Measurements from ENCODE around the gene NKX6-2. TPM values are rescaled to one million over a fixed set of nuclear protein-coding genes. Genes with fewer than 3 reads are reported as not detected.

Gene NKX6-2
- polyA plus RNA-seq, 3 donors from 2014 or later, result not detected

DNA sequence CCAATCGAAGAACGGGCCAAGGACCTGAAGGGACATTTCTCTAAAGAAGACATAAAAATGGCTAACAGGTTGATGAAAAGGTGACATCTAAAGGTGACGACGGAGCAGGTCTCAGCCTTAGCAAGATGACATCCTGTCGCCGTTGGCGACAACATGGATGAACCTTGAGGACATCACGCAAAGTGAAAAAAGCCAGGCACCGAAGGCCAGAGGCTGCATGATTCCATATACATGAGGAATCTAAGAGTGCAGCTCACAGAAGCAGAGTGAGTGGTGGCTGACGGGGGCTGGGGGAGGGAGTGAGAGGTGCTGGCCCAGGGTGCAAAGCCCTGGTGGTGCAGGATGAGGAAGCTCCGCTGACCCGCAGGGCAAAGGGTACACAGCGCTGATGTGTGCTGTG is 34.1 kb upstream of the NKX6-2 start:
- no peak overlapping the region for H3K4me3 Mint-ChIP-seq
- H3K4me1 Mint-ChIP-seq, result no peaks in the 10 kb centered on the region
- no peak overlapping the region for H3K27ac Mint-ChIP-seq
- peaks cover 0 to 2% (median 0%) of the 10 kb centered on the region in 3 donors for H3K27me3 Mint-ChIP-seq (ENCODE audit: low read depth in 3 of 3)
- no peaks in the 10 kb centered on the region for H3K9me3 Mint-ChIP-seq
- H3K36me3 Mint-ChIP-seq, result no peaks in the 10 kb centered on the region
- no peak for DNase-seq

DNA sequence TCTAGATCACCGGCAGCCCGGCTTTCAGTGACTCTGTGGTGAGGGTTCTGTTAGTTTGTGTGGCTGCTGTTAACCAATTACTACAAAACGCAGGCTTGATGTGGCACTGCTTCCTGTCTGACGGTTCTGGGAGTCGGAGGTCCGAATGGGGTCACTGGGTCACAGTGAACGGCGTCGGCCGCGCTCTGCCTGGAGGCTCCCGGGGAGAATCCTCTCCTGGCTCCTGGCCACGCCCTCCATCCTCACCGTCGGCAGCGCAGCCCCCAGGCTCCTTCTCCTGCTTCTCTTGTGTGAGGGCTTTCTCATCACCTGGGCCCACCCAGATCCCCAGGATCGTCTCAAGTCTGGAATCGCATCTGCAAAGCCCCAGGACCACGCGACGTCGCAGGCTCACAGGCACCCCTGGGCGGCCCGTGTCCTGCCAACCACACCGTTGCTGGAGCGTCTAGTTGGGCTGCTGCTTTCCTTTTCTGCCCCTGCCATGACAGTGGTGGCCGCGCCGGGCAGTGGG is 31.8 kb upstream of the NKX6-2 start:
- Mint-ChIP-seq H3K27ac (no peak overlapping the region), H3K27me3 (ENCODE audit: low read depth in 3 of 3) (peaks cover 0 to 2% (median 2%) of the 10 kb centered on the region in 3 donors), H3K36me3 (no peaks in the 10 kb centered on the region), H3K4me3 (no peak overlapping the region), H3K9me3 (no peaks in the 10 kb centered on the region), H3K4me1 (no peaks in the 10 kb centered on the region)
- no peak for DNase-seq

DNA sequence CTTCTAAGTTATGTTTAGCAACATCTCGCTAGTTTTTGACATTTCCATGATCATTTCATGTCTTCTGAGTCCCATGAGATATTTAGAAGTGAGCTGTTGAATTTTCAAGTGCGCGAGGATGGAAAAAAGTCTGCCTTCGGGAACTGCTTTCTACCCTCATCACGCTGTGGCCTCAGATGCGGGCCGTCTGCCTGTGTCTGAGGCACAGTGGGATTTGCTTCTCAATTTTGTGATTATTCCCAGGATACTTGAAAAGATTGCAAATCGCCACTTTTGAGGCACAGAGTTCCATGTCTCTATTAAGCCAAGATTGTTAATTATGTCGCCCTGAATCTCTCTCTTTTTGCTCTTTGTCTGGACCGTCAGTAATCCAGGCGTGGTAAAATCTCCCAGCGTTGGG is 30.8 kb upstream of the NKX6-2 start:
- H3K9me3 Mint-ChIP-seq, result no peaks in the 10 kb centered on the region
- no peaks in the 10 kb centered on the region for H3K4me1 Mint-ChIP-seq
- H3K4me3 Mint-ChIP-seq, result no peak overlapping the region
- H3K36me3 Mint-ChIP-seq, result no peaks in the 10 kb centered on the region
- H3K27ac Mint-ChIP-seq, result no peak overlapping the region
- DNase-seq, result no peak
- peaks cover 0 to 2% (median 2%) of the 10 kb centered on the region in 3 donors for H3K27me3 Mint-ChIP-seq (ENCODE audit: low read depth in 3 of 3)

DNA sequence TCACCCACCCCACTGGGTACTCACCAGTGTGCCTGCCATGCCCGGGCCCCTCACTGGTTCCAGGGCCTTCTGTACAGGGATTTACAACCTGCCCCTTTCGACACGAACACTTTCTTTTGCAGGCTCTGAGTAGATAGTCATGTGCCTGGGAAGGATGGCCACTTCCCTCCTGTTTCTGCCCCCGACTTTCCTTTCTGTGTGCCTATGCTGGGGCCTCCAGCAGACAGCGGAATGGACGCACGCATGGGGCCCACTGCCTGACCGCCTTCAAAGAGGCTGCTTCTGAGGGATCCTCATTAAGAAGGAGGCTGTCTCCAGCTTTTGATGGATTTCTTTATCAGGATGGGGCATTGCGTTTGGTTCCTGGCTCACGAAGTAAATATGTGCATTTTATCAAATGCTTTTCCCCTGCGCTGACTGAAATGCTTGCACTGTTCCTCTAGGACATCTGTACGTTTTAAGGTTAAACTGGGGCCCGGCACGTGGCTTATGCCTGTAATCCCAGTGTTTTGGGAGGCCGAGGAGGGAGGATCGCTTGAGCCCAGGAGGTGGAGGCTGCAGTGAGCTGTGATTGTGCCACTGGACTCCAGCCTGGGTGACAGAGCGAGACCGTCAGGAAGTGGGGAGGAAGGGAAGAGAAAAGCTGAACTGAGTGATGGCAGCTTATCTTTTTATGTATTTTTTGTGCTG is 29.4 kb upstream of the NKX6-2 start:
- Mint-ChIP-seq H3K36me3 (no peaks in the 10 kb centered on the region), H3K27ac (no peak overlapping the region), H3K4me1 (no peaks in the 10 kb centered on the region), H3K9me3 (no peaks in the 10 kb centered on the region), H3K4me3 (no peak overlapping the region), H3K27me3 (ENCODE audit: low read depth in 3 of 3) (peaks cover under 1 to 2% (median 2%) of the 10 kb centered on the region in 3 donors)
- no peak for DNase-seq

DNA sequence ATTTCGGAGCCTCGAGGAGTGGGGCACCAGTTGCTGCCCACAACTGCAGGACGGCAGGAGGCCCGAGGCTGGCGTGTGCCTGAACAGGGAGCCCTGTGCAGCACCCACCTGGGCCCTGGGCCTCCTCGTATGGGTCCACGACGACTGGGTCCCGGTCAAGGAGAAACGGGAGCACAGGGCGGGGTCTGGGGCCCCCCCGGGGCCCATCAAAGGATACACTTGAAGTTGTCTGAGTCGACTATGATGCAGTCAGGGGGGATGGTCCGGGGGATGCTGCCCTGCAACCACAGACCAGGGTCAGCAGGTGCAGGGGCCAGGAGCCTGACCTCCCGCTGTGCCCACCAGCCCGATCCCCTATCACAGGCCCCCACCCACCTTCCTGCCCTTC is 28.5 kb upstream of the NKX6-2 start:
- no peaks in the 10 kb centered on the region for H3K36me3 Mint-ChIP-seq
- H3K4me3 Mint-ChIP-seq, result no peak overlapping the region
- H3K4me1 Mint-ChIP-seq, result no peaks in the 10 kb centered on the region
- no peaks in the 10 kb centered on the region for H3K9me3 Mint-ChIP-seq
- DNase-seq, result no peak
- peaks cover 0 to 3% (median 2%) of the 10 kb centered on the region in 3 donors for H3K27me3 Mint-ChIP-seq (ENCODE audit: low read depth in 3 of 3)
- H3K27ac Mint-ChIP-seq, result no peak overlapping the region

DNA sequence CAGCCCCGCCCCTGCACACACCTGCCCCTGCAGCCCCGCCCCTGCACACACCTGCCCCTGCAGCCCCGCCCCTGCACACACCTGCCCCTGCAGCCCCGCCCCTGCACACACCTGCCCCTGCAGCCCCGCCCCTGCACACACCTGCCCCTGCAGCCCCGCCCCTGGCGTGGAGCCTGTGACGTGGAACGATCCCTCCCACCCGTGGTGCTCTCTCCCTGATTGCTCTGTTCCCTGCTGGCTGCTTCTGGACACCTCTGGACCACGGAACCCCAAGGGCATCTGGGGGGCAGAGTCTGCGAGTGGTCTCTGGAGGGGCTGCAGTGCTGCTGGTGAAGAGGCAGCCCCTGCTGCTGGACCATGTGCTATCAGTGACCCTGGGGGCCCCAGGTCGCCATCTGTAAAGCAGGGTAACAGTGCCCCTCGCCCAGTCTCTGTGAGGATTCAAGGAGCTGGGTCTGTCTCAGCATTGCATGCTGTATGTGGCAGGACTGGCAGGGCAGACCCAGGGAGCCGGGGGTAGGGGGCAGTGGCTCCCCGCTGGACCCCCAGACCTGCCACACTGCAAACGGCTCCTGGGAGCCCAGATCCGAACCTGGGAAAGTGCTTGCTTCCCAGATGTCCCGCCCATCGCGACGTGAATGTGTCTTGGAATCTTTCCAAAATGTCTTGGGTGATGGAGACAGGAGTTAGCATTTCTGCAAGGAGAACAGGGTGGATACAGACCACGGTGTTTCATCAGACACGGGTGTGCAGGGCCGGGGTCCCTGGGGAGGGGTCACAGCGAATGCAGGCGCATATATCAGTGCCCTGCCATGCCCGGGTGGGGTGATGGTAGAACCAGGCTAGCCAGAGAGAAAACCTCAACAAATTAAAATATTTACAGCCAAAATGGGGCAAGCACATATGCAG is 27.9 kb upstream of the NKX6-2 start:
- H3K27ac Mint-ChIP-seq, result no peak overlapping the region
- H3K4me3 Mint-ChIP-seq, result no peak overlapping the region
- no peak for DNase-seq

DNA sequence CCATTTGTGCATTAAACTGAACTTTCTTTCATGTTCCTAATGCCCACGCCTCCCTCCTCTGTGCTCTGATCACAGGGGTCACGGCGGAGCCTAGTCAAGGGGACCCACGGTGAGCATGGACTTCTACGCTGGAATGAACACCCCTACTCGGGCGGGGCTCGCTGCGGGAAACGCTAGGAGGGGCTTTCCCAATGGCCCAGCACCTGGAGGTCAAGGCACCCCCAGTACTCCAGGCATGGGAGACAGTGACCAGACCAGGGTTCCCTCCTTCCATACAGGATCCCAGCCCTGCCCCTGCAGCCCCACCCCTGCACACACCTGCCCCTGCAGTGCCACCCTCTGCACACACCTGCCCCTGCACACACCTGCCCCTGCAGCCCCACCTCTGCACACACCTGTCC is 27.1 kb upstream of the NKX6-2 start:
- no peaks in the 10 kb centered on the region for H3K9me3 Mint-ChIP-seq
- no peak for DNase-seq
- peaks cover 0 to 3% (median 2%) of the 10 kb centered on the region in 3 donors for H3K27me3 Mint-ChIP-seq (ENCODE audit: low read depth in 3 of 3)
- H3K4me1 Mint-ChIP-seq, result no peaks in the 10 kb centered on the region
- H3K4me3 Mint-ChIP-seq, result no peak overlapping the region
- H3K27ac Mint-ChIP-seq, result no peak overlapping the region
- H3K36me3 Mint-ChIP-seq, result no peaks in the 10 kb centered on the region

More for the DNA sequence above, 27.9 kb upstream of the NKX6-2 start:
- no peaks in the 10 kb centered on the region for H3K9me3 Mint-ChIP-seq
- peaks cover 0 to 3% (median 2%) of the 10 kb centered on the region in 3 donors for H3K27me3 Mint-ChIP-seq (ENCODE audit: low read depth in 3 of 3)
- H3K4me1 Mint-ChIP-seq, result no peaks in the 10 kb centered on the region
- H3K36me3 Mint-ChIP-seq, result no peaks in the 10 kb centered on the region

DNA sequence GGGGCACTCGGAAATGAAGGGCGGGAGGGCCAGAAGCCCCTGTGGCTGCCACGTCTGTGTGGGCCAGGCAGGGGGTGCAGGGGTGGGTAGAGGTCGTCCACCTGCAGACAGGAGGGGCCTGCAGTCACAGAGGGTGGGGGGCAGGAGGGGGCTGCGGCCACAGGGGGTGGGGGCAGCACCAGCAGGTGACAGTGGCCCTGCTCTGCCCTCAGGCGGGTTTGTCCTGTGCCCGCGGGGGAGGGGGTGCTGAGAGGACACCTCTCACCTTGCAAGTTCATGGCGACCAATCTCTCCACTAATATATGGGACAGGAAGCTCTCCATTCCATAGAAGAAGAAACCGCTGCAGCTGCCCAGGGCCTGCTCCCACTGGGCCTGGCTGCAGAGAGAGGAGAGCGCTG is 26.6 kb upstream of the NKX6-2 start:
- Mint-ChIP-seq H3K4me1 (no peaks in the 10 kb centered on the region), H3K27me3 (ENCODE audit: low read depth in 3 of 3) (peaks cover 0 to 3% (median 2%) of the 10 kb centered on the region in 3 donors), H3K4me3 (no peak overlapping the region), H3K36me3 (no peaks in the 10 kb centered on the region), H3K27ac (no peak overlapping the region), H3K9me3 (no peaks in the 10 kb centered on the region)
- DNase-seq, result no peak

DNA sequence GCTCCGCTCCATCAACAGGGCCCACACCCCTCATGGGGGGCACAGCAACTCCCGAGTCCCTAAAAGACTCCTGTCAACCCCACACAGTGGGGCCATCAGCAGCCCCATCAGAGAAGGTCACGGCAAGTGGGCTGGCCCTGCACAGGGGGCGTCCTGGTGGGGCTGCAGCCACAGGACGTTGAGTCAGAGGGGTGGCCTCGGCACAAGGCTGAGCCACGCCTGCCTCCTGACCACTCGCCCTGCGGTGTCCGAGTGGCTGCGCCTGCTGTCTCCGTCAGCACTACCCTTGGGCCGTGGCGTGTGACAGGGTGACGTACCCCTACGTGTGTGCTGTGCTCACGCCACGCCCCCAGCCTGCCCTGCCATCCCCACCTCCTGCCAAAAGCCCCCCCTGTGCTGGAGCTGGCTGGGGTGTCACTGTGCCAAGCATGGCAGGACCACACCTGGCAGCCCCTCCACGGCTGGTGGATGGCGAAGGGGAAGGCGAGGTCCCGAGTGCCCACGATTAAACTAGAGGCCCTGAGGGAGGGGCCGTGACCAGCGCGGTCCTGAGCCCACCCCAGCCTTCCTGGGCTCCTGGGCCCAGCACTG is 26.0 kb upstream of the NKX6-2 start:
- no peak for DNase-seq
- peaks cover 0 to 3% (median 2%) of the 10 kb centered on the region in 3 donors for H3K27me3 Mint-ChIP-seq (ENCODE audit: low read depth in 3 of 3)
- no peaks in the 10 kb centered on the region for H3K36me3 Mint-ChIP-seq
- H3K4me1 Mint-ChIP-seq, result no peaks in the 10 kb centered on the region
- H3K27ac Mint-ChIP-seq, result no peak overlapping the region
- no peak overlapping the region for H3K4me3 Mint-ChIP-seq
- H3K9me3 Mint-ChIP-seq, result no peaks in the 10 kb centered on the region

DNA sequence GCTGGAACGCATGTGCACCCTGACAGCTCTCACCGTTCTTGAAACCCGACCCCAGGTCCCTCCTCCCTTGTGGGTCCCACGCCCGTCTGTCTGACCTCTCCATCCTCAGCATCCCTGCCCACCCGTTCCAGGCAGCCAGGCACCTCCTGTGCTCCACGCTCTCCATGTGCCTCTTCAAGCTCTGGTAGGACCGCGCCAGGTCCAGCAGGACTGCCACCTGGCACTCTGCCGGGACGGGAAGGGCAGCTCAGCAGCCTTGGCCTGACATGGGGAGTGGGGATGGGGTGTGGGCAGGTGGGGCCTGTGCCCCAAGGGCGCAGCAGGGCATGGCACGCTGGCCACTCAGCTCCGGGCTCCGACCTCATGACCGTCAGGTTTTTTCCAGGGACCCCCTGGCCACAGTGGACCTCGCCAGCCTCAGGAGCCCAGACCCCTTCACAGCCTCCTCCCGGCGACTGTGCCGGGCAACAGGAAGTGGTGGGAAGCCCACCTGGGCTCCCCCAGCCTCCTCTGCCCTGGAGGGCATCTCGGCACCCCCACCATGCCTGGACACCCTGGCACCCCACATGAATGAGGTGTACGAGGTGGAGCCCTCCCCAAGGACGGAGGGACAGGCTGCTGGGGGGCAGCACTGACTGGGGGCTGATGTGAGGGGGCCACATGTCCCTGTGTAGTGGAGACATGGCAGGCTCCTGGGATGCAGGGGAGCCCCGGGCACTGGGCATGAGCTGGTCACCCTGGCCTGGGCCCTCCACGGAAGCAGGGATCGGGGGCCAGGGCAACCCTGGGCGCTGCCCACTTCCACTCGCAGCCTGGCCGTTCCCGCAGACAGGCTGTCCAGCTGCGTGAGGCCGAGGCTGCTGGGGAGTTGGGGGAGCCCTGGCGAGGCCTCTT is 25.1 kb upstream of the NKX6-2 start:
- Mint-ChIP-seq H3K4me3 (no peak overlapping the region), H3K27me3 (ENCODE audit: low read depth in 3 of 3) (peaks cover 0 to 3% (median 2%) of the 10 kb centered on the region in 3 donors), H3K4me1 (no peaks in the 10 kb centered on the region), H3K36me3 (no peaks in the 10 kb centered on the region), H3K9me3 (no peaks in the 10 kb centered on the region), H3K27ac (no peak overlapping the region)
- no peak for DNase-seq

DNA sequence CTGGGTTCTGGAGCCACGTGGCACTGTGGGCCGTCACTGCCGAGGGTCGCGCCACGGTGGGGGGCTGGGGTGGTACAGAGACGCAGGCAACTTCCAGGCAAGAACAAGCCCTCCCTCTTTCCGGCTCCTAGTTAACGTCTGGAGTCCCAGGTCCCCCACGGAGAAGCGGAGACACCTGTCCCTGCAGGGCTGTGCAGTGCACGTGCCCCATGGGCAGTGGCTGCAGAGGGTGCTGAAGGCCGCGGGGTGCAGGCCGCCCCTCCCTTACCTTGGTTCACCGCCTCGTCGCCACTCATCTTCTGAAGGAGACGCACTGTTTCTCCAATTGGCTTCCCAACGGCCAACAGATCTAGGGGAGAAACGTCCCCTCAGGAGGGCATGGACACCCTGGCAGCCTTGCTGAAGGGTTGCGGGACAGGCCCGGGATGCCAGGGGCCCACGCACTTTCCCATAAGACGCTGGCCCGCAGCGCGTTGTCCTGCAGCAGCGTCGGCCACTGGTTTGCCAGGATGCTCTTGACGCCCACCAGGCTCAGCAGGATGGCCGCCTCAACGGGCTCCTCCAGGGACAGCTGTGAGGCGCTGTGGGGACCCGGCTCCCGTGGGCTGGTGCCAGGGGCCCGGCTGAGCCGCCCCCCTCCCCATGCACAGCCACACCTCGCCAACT is 24.3 kb upstream of the NKX6-2 start:
- Mint-ChIP-seq H3K4me3 (no peak overlapping the region), H3K27me3 (ENCODE audit: low read depth in 3 of 3) (peaks cover 0 to 3% (median 2%) of the 10 kb centered on the region in 3 donors), H3K9me3 (no peaks in the 10 kb centered on the region), H3K36me3 (no peaks in the 10 kb centered on the region), H3K27ac (no peak overlapping the region), H3K4me1 (no peaks in the 10 kb centered on the region)
- DNase-seq, result no peak

DNA sequence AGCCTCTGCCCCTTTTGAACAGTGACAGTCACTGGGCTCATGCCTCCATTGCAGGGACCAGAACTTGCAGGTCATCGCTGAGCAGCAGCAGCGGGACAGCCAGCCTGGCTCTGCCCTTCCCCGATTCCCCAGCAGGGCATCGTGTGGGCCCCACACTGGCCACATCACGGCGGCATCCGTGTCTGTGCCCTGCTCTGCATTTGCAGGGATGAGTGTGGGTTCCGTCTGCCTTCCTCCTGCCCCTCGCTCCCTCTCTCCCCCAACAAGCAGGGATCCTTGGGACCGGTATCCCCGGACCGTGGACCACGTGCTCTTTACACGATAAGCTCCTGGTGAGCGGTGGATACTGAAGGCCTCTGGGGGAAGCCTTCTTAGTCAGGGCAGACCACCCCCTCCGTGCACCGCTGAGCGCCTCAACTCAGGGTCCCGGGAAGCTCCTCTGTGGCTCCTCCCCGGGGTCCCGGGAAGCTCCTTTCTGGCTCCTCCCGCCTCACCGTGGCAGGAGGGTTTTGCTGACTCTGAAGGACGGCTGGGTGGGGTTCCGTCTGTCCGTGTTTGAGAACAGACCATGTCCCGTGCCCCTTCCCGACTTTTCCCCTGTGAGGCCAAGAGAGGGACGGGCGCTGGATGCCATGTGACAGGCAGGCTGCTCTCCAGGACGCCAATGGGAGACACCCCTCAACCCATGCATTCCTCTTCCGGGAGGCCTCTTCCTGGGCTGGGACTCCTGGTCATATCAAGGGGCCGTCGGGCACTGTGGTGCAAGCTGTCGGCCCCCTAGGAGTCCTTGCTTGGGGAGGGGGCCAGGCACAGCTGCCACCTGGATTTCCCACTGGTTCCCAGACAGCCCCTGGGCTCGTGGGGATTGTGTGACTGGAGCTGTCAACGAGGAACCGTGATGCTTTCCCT is 23.5 kb upstream of the NKX6-2 start:
- H3K4me1 Mint-ChIP-seq, result no peaks in the 10 kb centered on the region
- no peak overlapping the region for H3K27ac Mint-ChIP-seq
- no peaks in the 10 kb centered on the region for H3K9me3 Mint-ChIP-seq
- DNase-seq, result no peak
- no peaks in the 10 kb centered on the region for H3K36me3 Mint-ChIP-seq
- peaks cover 0 to 3% (median 2%) of the 10 kb centered on the region in 3 donors for H3K27me3 Mint-ChIP-seq (ENCODE audit: low read depth in 3 of 3)
- H3K4me3 Mint-ChIP-seq, result no peak overlapping the region
